GM19240 (cell line): ENCODE data around the gene PPL.
"Not testable (repeated sequence)": the region's sequence is repeated elsewhere in the genome, so short reads cannot be mapped to it uniquely, and the experiment has no call there.

ENCODE experiments used
- DNase-seq: peaks from one replicate; pipeline ENCODE4 v3.0.0; 2011; ENCODE audit warnings: low spot score; ENCODE audit not compliant: insufficient read length

The PPL gene

GRCh38 chr16:4960579-4960978 is 23.6 kb upstream of the PPL start:
- no peak for DNase-seq

GRCh38 chr16:4958510-4959438 is 21.8 kb upstream of the PPL start:
- DNase-seq: no peak

- DNase-seq: peak; percentile 84
These were observed 21.0 kb upstream of the PPL start, which contains the start of gene SEC14L5 for GRCh38 chr16:4957720-4958509. TSS of gene SEC14L5 (plus strand) at chr16:4958330. CDS start at chr16:4959324, 994 bp downstream.

- DNase-seq: no peak
These were observed 20.4 kb upstream of the PPL start for GRCh38 chr16:4957420-4957719.

GRCh38 chr16:4954714-4955113 is 17.8 kb upstream of the PPL start:
- no peak for DNase-seq

- DNase-seq: not testable (repeated sequence)
These were observed 14.6 kb upstream of the PPL start for GRCh38 chr16:4951583-4951982.

- DNase-seq: no peak
These were observed 13.0 kb upstream of the PPL start for GRCh38 chr16:4949986-4950385.

GRCh38 chr16:4948903-4949766 is 12.2 kb upstream of the PPL start:
- DNase-seq: no peak

- DNase-seq: no peak
These were observed 11.0 kb upstream of the PPL start for GRCh38 chr16:4947722-4948503.

GRCh38 chr16:4946917-4947316 is 10.0 kb upstream of the PPL start:
- no peak for DNase-seq

- no peak for DNase-seq
These were observed 8.9 kb upstream of the PPL start for GRCh38 chr16:4945560-4946502.

- no peak for DNase-seq
These were observed 7.7 kb upstream of the PPL start for GRCh38 chr16:4944333-4945281.

- DNase-seq: no peak
These were observed 5.5 kb upstream of the PPL start for GRCh38 chr16:4942481-4942880.

GRCh38 chr16:4940719-4941118 is 3.8 kb upstream of the PPL start:
- DNase-seq: no peak

- DNase-seq: no peak
These were observed 1.7 kb upstream of the PPL start for GRCh38 chr16:4938683-4939030.

GRCh38 chr16:4937782-4938682 is 1.1 kb upstream of the PPL start:
- DNase-seq: no peak

GRCh38 chr16:4936181-4936990 is 562 bp downstream of the PPL start:
- DNase-seq: no peak
